Measurements from ENCODE around the gene PHF20.
"Not testable (repeated sequence)": the region's sequence is repeated elsewhere in the genome, so short reads cannot be mapped to it uniquely, and the experiment has no call there.

Gene PHF20

GRCh38 chr20:35739294-35740163, 32.3 kb upstream of the PHF20 start:
- no peak for DNase-seq

- DNase-seq = peak; percentile 99
These were observed 29.7 kb upstream of the PHF20 start, which contains the start of gene RBM39 for GRCh38 chr20:35741892-35742740. RBM39 (minus strand) TSS chr20:35742260; CDS start chr20:35740874, 1,386 bp downstream.

GRCh38 chr20:35742741-35743523, 28.9 kb upstream of the PHF20 start:
- DNase-seq = no peak

GRCh38 chr20:35743693-35744491, 27.9 kb upstream of the PHF20 start:
- DNase-seq = no peak

GRCh38 chr20:35744492-35744841, 27.3 kb upstream of the PHF20 start:
- DNase-seq = not testable (repeated sequence)

- DNase-seq = no peak
These were observed 21.2 kb upstream of the PHF20 start for GRCh38 chr20:35750611-35751010.

- DNase-seq = no peak
These were observed 15.4 kb upstream of the PHF20 start for GRCh38 chr20:35756404-35756803.

GRCh38 chr20:35757098-35757705, 14.6 kb upstream of the PHF20 start:
- DNase-seq = no peak

GRCh38 chr20:35761548-35761947, 10.3 kb upstream of the PHF20 start:
- not testable (repeated sequence) for DNase-seq

GRCh38 chr20:35762461-35762860, 9.4 kb upstream of the PHF20 start:
- no peak for DNase-seq

GRCh38 chr20:35764936-35765335, 6.9 kb upstream of the PHF20 start:
- DNase-seq = not testable (repeated sequence)

- DNase-seq = no peak
These were observed 5.0 kb upstream of the PHF20 start for GRCh38 chr20:35766843-35767242.

GRCh38 chr20:35767683-35768481, 3.9 kb upstream of the PHF20 start:
- no peak for DNase-seq

GRCh38 chr20:35768731-35769664, 2.8 kb upstream of the PHF20 start:
- peak; percentile 97 for DNase-seq

GRCh38 chr20:35771367-35771688, 487 bp upstream of the PHF20 start:
- no peak for DNase-seq

GRCh38 chr20:35772563-35773058, 796 bp downstream of the PHF20 start:
- no peak for DNase-seq

GRCh38 chr20:35773154-35773751, 1.4 kb downstream of the PHF20 start:
- DNase-seq = no peak

GRCh38 chr20:35774391-35774790, 2.6 kb downstream of the PHF20 start:
- DNase-seq = no peak

- peak; percentile 66 for DNase-seq
These were observed 4.8 kb downstream of the PHF20 start for GRCh38 chr20:35776513-35777101.
